HEK293T (cell line): ENCODE measurements around the gene ARID2.

Experiments used
- BHLHE40 ChIP-seq: fragments of 450-650 bp; IDR thresholded peaks from 2 replicates; pipeline ENCODE4 v1.6.1; 2016; ENCODE audit warnings: mild to moderate bottlenecking, moderate library complexity, borderline replicate concordance
- FOXA1 ChIP-seq: fragments of 450-650 bp; IDR thresholded peaks from 2 replicates; pipeline ENCODE4 v1.6.1; 2016; ENCODE audit warnings: mild to moderate bottlenecking
- FOXK2 ChIP-seq: fragments of 450-650 bp; IDR thresholded peaks from 2 replicates; pipeline ENCODE4 v1.6.1; 2016; ENCODE audit warnings: mild to moderate bottlenecking
- FOXM1 ChIP-seq: fragments of 450-650 bp; IDR thresholded peaks from 2 replicates; pipeline ENCODE4 v1.6.1; 2017; ENCODE audit warnings: mild to moderate bottlenecking, borderline replicate concordance
- LEF1 ChIP-seq: fragments of 450-650 bp; IDR thresholded peaks from 2 replicates; pipeline ENCODE4 v1.6.1; 2017; ENCODE audit warnings: mild to moderate bottlenecking, borderline replicate concordance
- PKNOX1 ChIP-seq: fragments of 450-650 bp; IDR thresholded peaks from 2 replicates; pipeline ENCODE4 v1.6.1; 2016
- SP1 ChIP-seq: fragments of 450-650 bp; IDR thresholded peaks from 2 replicates; pipeline ENCODE4 v1.6.1; 2017
- SUZ12 ChIP-seq: fragments of 450-650 bp; IDR thresholded peaks from 2 replicates; pipeline ENCODE4 v1.6.1; 2016; ENCODE audit warnings: mild to moderate bottlenecking
- TARDBP ChIP-seq: fragments of 450-650 bp; IDR thresholded peaks from 2 replicates; pipeline ENCODE4 v1.6.1; 2016

- TF ChIP-seq BHLHE40 (no peak), SUZ12 (no peak), FOXM1 (no peak), FOXK2 (no peak), TARDBP (no peak), SP1 (no peak), FOXA1 (no peak), PKNOX1 (no peak), LEF1 (no peak)
These were observed 72.1 kb downstream of the ARID2 start for GRCh38 chr12:45801625-45802024.
